Loucy (cell line): ENCODE data around the gene ZNF22.

ENCODE experiments used
- H2AFZ ChIP-seq: fragments of 200-600 bp; sonication (generic); 2 replicates; pipeline ENCODE4 v1.6.0; 2016; ENCODE audit warnings: antibody characterized with exemption, mild to moderate bottlenecking, low read length, moderate library complexity
- H3F3A ChIP-seq: fragments of 200-600 bp; 2 replicates; pipeline ENCODE4 v1.6.0; 2016; ENCODE audit warnings: antibody characterized with exemption, low read depth, mild to moderate bottlenecking
- H3K27me3 ChIP-seq: fragments of 200-600 bp; sonication (generic); 2 replicates; pipeline ENCODE4 v1.6.1; 2014; ENCODE audit warnings: low read length, mild to moderate bottlenecking; ENCODE audit not compliant: insufficient read depth, poor library complexity, severe bottlenecking
- H3K36me3 ChIP-seq: fragments of 200-600 bp; sonication (generic); 2 replicates; pipeline ENCODE4 v1.6.1; 2016; ENCODE audit warnings: low read length; ENCODE audit not compliant: insufficient read depth
- H3K4me1 ChIP-seq: fragments of 200-600 bp; sonication (generic); 2 replicates; pipeline ENCODE4 v1.5.1; 2014; ENCODE audit warnings: low read length, mild to moderate bottlenecking; ENCODE audit not compliant: insufficient read depth, poor library complexity, severe bottlenecking
- H3K4me2 ChIP-seq: fragments of 200-600 bp; sonication (generic); 2 replicates; pipeline ENCODE4 v1.6.0; 2014; ENCODE audit warnings: antibody characterized with exemption, low read length, low read depth, mild to moderate bottlenecking; ENCODE audit not compliant: poor library complexity, severe bottlenecking
- H3K4me3 ChIP-seq: fragments of 200-600 bp; sonication (generic); 2 replicates; pipeline ENCODE4 v1.5.1; 2014; ENCODE audit warnings: low read length, mild to moderate bottlenecking, mixed read lengths; ENCODE audit not compliant: poor library complexity, severe bottlenecking
- H3K79me2 ChIP-seq: fragments of 200-600 bp; sonication (generic); 2 replicates; pipeline ENCODE4 v1.6.1; 2014; ENCODE audit warnings: low read length; ENCODE audit not compliant: insufficient read depth
- H3K9ac ChIP-seq: fragments of 200-600 bp; sonication (generic); 2 replicates; pipeline ENCODE4 v1.6.0; 2014; ENCODE audit warnings: mild to moderate bottlenecking, low read depth, low read length, moderate library complexity; ENCODE audit not compliant: poor library complexity, severe bottlenecking
- H3K9me2 ChIP-seq: fragments of 200-600 bp; sonication (generic); replicated peaks from 2 replicates; pipeline ENCODE4 v1.6.1; 2016; ENCODE audit warnings: low read depth, low read length, mixed read lengths
- H3K9me3 ChIP-seq: fragments of 200-600 bp; sonication (generic); 2 replicates; pipeline ENCODE4 v1.6.1; 2014; ENCODE audit warnings: mild to moderate bottlenecking, antibody characterized with exemption, low read length, low read depth; ENCODE audit not compliant: insufficient read depth
- H4K20me1 ChIP-seq: fragments of 200-600 bp; sonication (generic); 2 replicates; pipeline ENCODE4 v1.6.0; 2014; ENCODE audit warnings: antibody characterized with exemption, low read length, mild to moderate bottlenecking; ENCODE audit not compliant: insufficient read depth, poor library complexity, severe bottlenecking
- CTCF ChIP-seq: fragments of 200-600 bp; sonication (generic); conservative IDR thresholded peaks from 2 replicates; pipeline ENCODE4 v1.5.1; 2014; ENCODE audit warnings: mild to moderate bottlenecking, antibody characterized with exemption, low read length
- EZH2phosphoT487 ChIP-seq: fragments of 200-600 bp; IDR thresholded peaks from 2 replicates; pipeline ENCODE4 v1.6.1; 2018; ENCODE audit warnings: antibody characterized with exemption, mild to moderate bottlenecking, moderate library complexity, borderline replicate concordance

The ZNF22 gene

GRCh38 chr10:44976352-44977198 lies 24.1 kb upstream of the ZNF22 start:
- Histone ChIP-seq H3K79me2 (no peaks in the 10 kb centered on the region), H3K4me2 (peak overlapping the region; percentile 62), H3F3A (no peaks in the 10 kb centered on the region), H3K9ac (no peak overlapping the region), H2AFZ (no peak overlapping the region), H3K36me3 (no peaks in the 10 kb centered on the region), H3K4me1 (peaks cover 51% of the 10 kb centered on the region), H3K27me3 (no peaks in the 10 kb centered on the region), H3K9me2 (no peaks in the 10 kb centered on the region), H4K20me1 (no peaks in the 10 kb centered on the region), H3K4me3 (no peak overlapping the region), H3K9me3 (no peaks in the 10 kb centered on the region)
- TF ChIP-seq EZH2phosphoT487: no peak
- TF ChIP-seq CTCF: no peak

- H3K4me2 ChIP-seq: peak overlapping the region; percentile 58
- peaks cover 54% of the 10 kb centered on the region for H3K4me1 ChIP-seq
- no peaks in the 10 kb centered on the region for H3K9me3 ChIP-seq
- H3K9ac ChIP-seq: peak overlapping the region; percentile 54
- H3K9me2 ChIP-seq: no peaks in the 10 kb centered on the region
- no peaks in the 10 kb centered on the region for H4K20me1 ChIP-seq
- H3K4me3 ChIP-seq: peak overlapping the region; percentile 56
- TF ChIP-seq CTCF (no peak), EZH2phosphoT487 (no peak)
- H3K27me3 ChIP-seq: no peaks in the 10 kb centered on the region
- H3F3A ChIP-seq: no peaks in the 10 kb centered on the region
- H3K79me2 ChIP-seq: no peaks in the 10 kb centered on the region
- H3K36me3 ChIP-seq: no peaks in the 10 kb centered on the region
- no peak overlapping the region for H2AFZ ChIP-seq
Measured at GRCh38 chr10:44977287-44978212, 23.2 kb upstream of the ZNF22 start.

- no peak overlapping the region for H2AFZ ChIP-seq
- peak overlapping the region; percentile 58 for H3K4me2 ChIP-seq
- H3K9me3 ChIP-seq: no peaks in the 10 kb centered on the region
- no peaks in the 10 kb centered on the region for H3K79me2 ChIP-seq
- TF ChIP-seq CTCF: no peak
- no peak for TF ChIP-seq EZH2phosphoT487
- H3F3A ChIP-seq: no peaks in the 10 kb centered on the region
- no peaks in the 10 kb centered on the region for H3K9me2 ChIP-seq
- H3K4me1 ChIP-seq: peaks cover 54% of the 10 kb centered on the region
- H3K36me3 ChIP-seq: no peaks in the 10 kb centered on the region
- H4K20me1 ChIP-seq: no peaks in the 10 kb centered on the region
- H3K4me3 ChIP-seq: peak overlapping the region; percentile 56
- peak overlapping the region; percentile 54 for H3K9ac ChIP-seq
- H3K27me3 ChIP-seq: no peaks in the 10 kb centered on the region
Measured at GRCh38 chr10:44978213-44978569, 22.5 kb upstream of the ZNF22 start.
